K562 treated with DMSO at 1 percent for 12 hours (cell line): Measurements from ENCODE around the gene TPBG. TPM values are rescaled to one million over a fixed set of nuclear protein-coding genes. Genes with fewer than 3 reads are reported as not detected.

ENCODE experiments used
- total RNA-seq: library from RNA; unstranded; fragments of 300-600 nt; gene quantifications from 2 replicates; pipeline ENCODE4 v1.2.3, GENCODE V29; 2022; ENCODE audit not compliant: insufficient read depth

TPBG gene, protein sequence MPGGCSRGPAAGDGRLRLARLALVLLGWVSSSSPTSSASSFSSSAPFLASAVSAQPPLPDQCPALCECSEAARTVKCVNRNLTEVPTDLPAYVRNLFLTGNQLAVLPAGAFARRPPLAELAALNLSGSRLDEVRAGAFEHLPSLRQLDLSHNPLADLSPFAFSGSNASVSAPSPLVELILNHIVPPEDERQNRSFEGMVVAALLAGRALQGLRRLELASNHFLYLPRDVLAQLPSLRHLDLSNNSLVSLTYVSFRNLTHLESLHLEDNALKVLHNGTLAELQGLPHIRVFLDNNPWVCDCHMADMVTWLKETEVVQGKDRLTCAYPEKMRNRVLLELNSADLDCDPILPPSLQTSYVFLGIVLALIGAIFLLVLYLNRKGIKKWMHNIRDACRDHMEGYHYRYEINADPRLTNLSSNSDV
- total RNA-seq = 5.2 and 13.1 TPM in 2 replicates

GRCh38 chr6:82363428-82364086 is at the start of gene TPBG:
Gene TPBG (plus strand): TSS chr6:82363817. CDS start chr6:82364962, 1,145 bp downstream.

Other genes with a start within 250 kb of the TPBG start
- gene IBTK, start 116.1 kb upstream of the TPBG start, total RNA-seq = 4.1 and 12.9 TPM in 2 replicates